GM19397 (cell line): ENCODE measurements around the gene RPS8.
A peak's percentile ranks its signal among the peaks of the same experiment; 100 is the strongest.
"Not testable (repeated sequence)": the region's sequence is repeated elsewhere in the genome, so short reads cannot be mapped to it uniquely, and the experiment has no call there.

Experiments
- ATAC-seq: cut with Tn5 transposase; IDR thresholded peaks from one replicate; pipeline ENCODE4 v1.9.1; 2021; ENCODE audit warnings: mild to moderate bottlenecking, moderate library complexity; ENCODE audit not compliant: unreplicated experiment

The RPS8 gene

GRCh38 chr1:44780583-44781121 lies 5.3 kb downstream of the RPS8 start:
- ATAC-seq, result no peak

GRCh38 chr1:44783697-44784093 lies 8.4 kb downstream of the RPS8 start:
- ATAC-seq, result no peak

GRCh38 chr1:44784094-44785028 lies 9.0 kb downstream of the RPS8 start:
- ATAC-seq, result no peak

GRCh38 chr1:44785029-44785380 lies 9.7 kb downstream of the RPS8 start:
- no peak for ATAC-seq

GRCh38 chr1:44785501-44786137 lies 10.3 kb downstream of the RPS8 start:
- ATAC-seq, result no peak

- no peak for ATAC-seq
These were observed 10.9 kb downstream of the RPS8 start for GRCh38 chr1:44786138-44786840.

- no peak for ATAC-seq
These were observed 11.6 kb downstream of the RPS8 start for GRCh38 chr1:44786841-44787426.

- no peak for ATAC-seq
These were observed 12.2 kb downstream of the RPS8 start for GRCh38 chr1:44787506-44787905.

GRCh38 chr1:44788120-44788860 lies 12.9 kb downstream of the RPS8 start, which contains the start of gene BEST4:
TSS of gene BEST4 (minus strand) at chr1:44788170. CDS start at chr1:44787705, 465 bp downstream.
- ATAC-seq, result no peak

GRCh38 chr1:44790968-44791801 lies 15.8 kb downstream of the RPS8 start:
- no peak for ATAC-seq

GRCh38 chr1:44792736-44793502 lies 17.6 kb downstream of the RPS8 start:
- no peak for ATAC-seq

- ATAC-seq, result not testable (repeated sequence)
These were observed 22.5 kb downstream of the RPS8 start for GRCh38 chr1:44797886-44798285.

GRCh38 chr1:44798481-44799365 lies 23.4 kb downstream of the RPS8 start:
- no peak for ATAC-seq

GRCh38 chr1:44799770-44800584 lies 24.6 kb downstream of the RPS8 start, which contains the start of gene PLK3:
TSS of gene PLK3 (plus strand) at chr1:44800377. CDS start at chr1:44800464, 87 bp downstream.
- peak; percentile 82 for ATAC-seq

GRCh38 chr1:44801491-44802305 lies 26.4 kb downstream of the RPS8 start:
- no peak for ATAC-seq
